IMR-90 (cell line): ENCODE measurements around the gene LAPTM5. TPM values are rescaled to one million over a fixed set of nuclear protein-coding genes. Genes with fewer than 3 reads are reported as not detected.

Experiments used
- ATAC-seq: fragments of 200-7000 bp; cut with Tn5 transposase; 2 replicates; pipeline ENCODE4 v1.9.1; 2020; ENCODE audit warnings: low read depth, mild to moderate bottlenecking, moderate library complexity
- BruUV-seq: library from RNA; stranded (reverse); fragments of 400-500 nt; replicated peaks from 2 replicates; lab custom pipeline; 2021; lab: Mats Ljungman, UMichigan
- CTCF ChIA-PET: fragments of 300-600 bp; formaldehyde crosslinking; extraction: SDS; loops from one replicate; lab custom pipeline; 2021; ENCODE audit warnings: antibody characterized with exemption; lab: Yijun Ruan, JAX
- POLR2A ChIA-PET: fragments of 300-600 bp; sonication (Branson Sonifier 250); formaldehyde crosslinking; loops from one replicate; lab custom pipeline; 2022; ENCODE audit warnings: antibody characterized with exemption; ENCODE audit not compliant: unreplicated experiment; lab: Charles Lee
- DNase-seq: peaks from one replicate; pipeline ENCODE4 v3.0.0; 2013
- H2AFZ ChIP-seq: replicated peaks from 2 replicates; pipeline ENCODE3; 2013; ENCODE audit warnings: low read length, mild to moderate bottlenecking; ENCODE audit not compliant: poor library complexity
- H2AK5ac ChIP-seq: 2 replicates; pipeline ENCODE4 v1.6.1; 2013; ENCODE audit warnings: low read depth, low read length, inconsistent platforms
- H2AK9ac ChIP-seq: replicated peaks from 2 replicates; pipeline ENCODE3; 2013; ENCODE audit warnings: mild to moderate bottlenecking, low read depth, low read length, moderate library complexity; ENCODE audit not compliant: poor library complexity
- H2BK120ac ChIP-seq: 2 replicates; pipeline ENCODE4 v1.6.1; 2013; ENCODE audit warnings: low read depth, low read length, inconsistent platforms
- H2BK15ac ChIP-seq: 3 replicates; pipeline ENCODE4 v1.6.1; 2013; ENCODE audit warnings: low read depth, low read length, inconsistent platforms
- H2BK20ac ChIP-seq: 2 replicates; pipeline ENCODE4 v1.6.1; 2013; ENCODE audit warnings: low read depth, mild to moderate bottlenecking, inconsistent platforms, low read length, moderate library complexity
- H2BK5ac ChIP-seq: 2 replicates; pipeline ENCODE4 v1.6.1; 2013; ENCODE audit warnings: mild to moderate bottlenecking, low read depth, low read length, inconsistent platforms; ENCODE audit not compliant: poor library complexity, severe bottlenecking
- H3K14ac ChIP-seq: replicated peaks from 2 replicates; pipeline ENCODE4 v1.6.1; 2013; ENCODE audit warnings: low read depth, low read length, inconsistent platforms
- H3K18ac ChIP-seq: 2 replicates; pipeline ENCODE4 v1.6.1; 2013; ENCODE audit warnings: low read depth, low read length, control low read depth
- H3K23ac ChIP-seq: 2 replicates; pipeline ENCODE4 v1.6.1; 2013; ENCODE audit warnings: low read depth, low read length, inconsistent platforms
- H3K27ac ChIP-seq: 2 replicates; pipeline ENCODE4 v1.5.1; 2013; ENCODE audit warnings: mild to moderate bottlenecking, control low read depth, low read length; ENCODE audit not compliant: insufficient read depth
- H3K27me3 ChIP-seq: 2 replicates; pipeline ENCODE4 v1.6.1; 2013; ENCODE audit warnings: low read length; ENCODE audit not compliant: control insufficient read depth, insufficient read depth
- H3K36me3 ChIP-seq: 2 replicates; pipeline ENCODE4 v1.6.1; 2013; ENCODE audit warnings: low read length, mixed read lengths; ENCODE audit not compliant: control insufficient read depth, insufficient read depth
- H3K4ac ChIP-seq: 2 replicates; pipeline ENCODE4 v1.6.1; 2013; ENCODE audit warnings: low read depth, low read length, inconsistent platforms
- H3K4me1 ChIP-seq: 2 replicates; pipeline ENCODE4 v1.6.1; 2013; ENCODE audit warnings: low read length, mixed read lengths; ENCODE audit not compliant: control insufficient read depth, insufficient read depth
- H3K4me2 ChIP-seq: 2 replicates; pipeline ENCODE4 v1.6.1; 2013; ENCODE audit warnings: low read depth, mild to moderate bottlenecking, control low read depth, low read length, moderate library complexity
- H3K4me3 ChIP-seq: 2 replicates; pipeline ENCODE4 v1.5.1; 2013; ENCODE audit warnings: low read depth, mild to moderate bottlenecking, control low read depth, low read length, moderate library complexity; ENCODE audit not compliant: insufficient read depth
- H3K56ac ChIP-seq: 2 replicates; pipeline ENCODE4 v1.6.1; 2013; ENCODE audit warnings: low read length, inconsistent platforms; ENCODE audit not compliant: insufficient read depth; ENCODE audit errors: extremely low read depth
- H3K79me1 ChIP-seq, 2 experiments: 2 replicates each; pipeline ENCODE4 v1.6.1; 2013; ENCODE audit warnings: low read length in 2 of 2, inconsistent platforms in 1 of 2, low read depth in 1 of 2
- H3K9ac ChIP-seq: 2 replicates; pipeline ENCODE4 v1.6.1; 2013; ENCODE audit warnings: low read depth, low read length, control low read depth
- H3K9me1 ChIP-seq: 2 replicates; pipeline ENCODE4 v1.6.1; 2013; ENCODE audit warnings: low read length, inconsistent platforms; ENCODE audit not compliant: insufficient read depth
- H3K9me3 ChIP-seq: 2 replicates; pipeline ENCODE4 v1.6.1; 2013; ENCODE audit warnings: low read length; ENCODE audit not compliant: control insufficient read depth, insufficient read depth
- H4K20me1 ChIP-seq: 2 replicates; pipeline ENCODE4 v1.6.1; 2013; ENCODE audit warnings: low read length, inconsistent platforms; ENCODE audit not compliant: insufficient read depth
- H4K5ac ChIP-seq: 2 replicates; pipeline ENCODE4 v1.6.1; 2013; ENCODE audit warnings: mild to moderate bottlenecking, low read depth, low read length, control low read depth
- H4K8ac ChIP-seq, 2 experiments: 2 replicates each; pipeline ENCODE4 v1.6.1; 2013; ENCODE audit warnings: low read depth in 2 of 2, low read length in 2 of 2, control low read depth in 1 of 2, inconsistent platforms in 1 of 2
- H4K91ac ChIP-seq: 2 replicates; pipeline ENCODE4 v1.6.1; 2013; ENCODE audit warnings: low read depth, low read length, inconsistent platforms; ENCODE audit not compliant: insufficient read depth
- CEBPB ChIP-seq: IDR thresholded peaks from 2 replicates; pipeline ENCODE4 v1.6.1; 2012; ENCODE audit warnings: low read depth, low read length, improper control_type of control experiment
- MXI1 ChIP-seq: IDR thresholded peaks from 2 replicates; pipeline ENCODE4 v1.6.1; 2012; ENCODE audit warnings: low read depth, mild to moderate bottlenecking, low read length, moderate library complexity, borderline replicate concordance
- WGBS, 2 experiments: methylation state at CpG; one replicate each; pipeline versions ENCODE4 v1.1.5 to v1.1.7; 2013; ENCODE audit warnings: missing lambda C conversion rate in 2 of 2; ENCODE audit not compliant: insufficient read length in 1 of 2; ENCODE audit errors: extremely low coverage in 2 of 2; 5-methylcytosine and 5-hydroxymethylcytosine counted together
- dilution Hi-C: fragments of 300-500 bp; cut with HindIII; formaldehyde crosslinking; loops from one replicate; pipeline ENCODE4 v1.14.3; 2018; ENCODE audit warnings: low sequenced_read_pairs; ENCODE audit not compliant: unreplicated experiment
- in situ Hi-C: fragments of 300-500 bp; cut with MboI; formaldehyde crosslinking; loops from 3 replicates; pipeline ENCODE4 v1.14.3; 2019; ENCODE audit warnings: low sequenced_read_pairs, inconsistent platforms, mixed read lengths
- intact Hi-C: fragments of 100-400 bp; cut with micrococcal nuclease; formaldehyde crosslinking; loops from 2 replicates; pipeline ENCODE4 v1.10.0; 2022
- polyA plus RNA-seq, 3 experiments: library from polyadenylated mRNA; depleted of rRNA; stranded (reverse); fragments of >200 nt; gene quantifications; 2 replicates each; pipeline ENCODE4 v1.2.3, GENCODE V29; 2012; ENCODE audit warnings: low replicate concordance in 1 of 3
- total RNA-seq: library from RNA; depleted of rRNA; stranded (reverse); fragments of >200 nt; gene quantifications from 2 replicates; pipeline ENCODE4 v1.2.3, GENCODE V29; 2012

The LAPTM5 gene
- total and polyA plus RNA-seq, 2 of the 4 experiments (the other 2 are of a cell fraction) = 0.09 TPM; not detected in 1

DNA sequence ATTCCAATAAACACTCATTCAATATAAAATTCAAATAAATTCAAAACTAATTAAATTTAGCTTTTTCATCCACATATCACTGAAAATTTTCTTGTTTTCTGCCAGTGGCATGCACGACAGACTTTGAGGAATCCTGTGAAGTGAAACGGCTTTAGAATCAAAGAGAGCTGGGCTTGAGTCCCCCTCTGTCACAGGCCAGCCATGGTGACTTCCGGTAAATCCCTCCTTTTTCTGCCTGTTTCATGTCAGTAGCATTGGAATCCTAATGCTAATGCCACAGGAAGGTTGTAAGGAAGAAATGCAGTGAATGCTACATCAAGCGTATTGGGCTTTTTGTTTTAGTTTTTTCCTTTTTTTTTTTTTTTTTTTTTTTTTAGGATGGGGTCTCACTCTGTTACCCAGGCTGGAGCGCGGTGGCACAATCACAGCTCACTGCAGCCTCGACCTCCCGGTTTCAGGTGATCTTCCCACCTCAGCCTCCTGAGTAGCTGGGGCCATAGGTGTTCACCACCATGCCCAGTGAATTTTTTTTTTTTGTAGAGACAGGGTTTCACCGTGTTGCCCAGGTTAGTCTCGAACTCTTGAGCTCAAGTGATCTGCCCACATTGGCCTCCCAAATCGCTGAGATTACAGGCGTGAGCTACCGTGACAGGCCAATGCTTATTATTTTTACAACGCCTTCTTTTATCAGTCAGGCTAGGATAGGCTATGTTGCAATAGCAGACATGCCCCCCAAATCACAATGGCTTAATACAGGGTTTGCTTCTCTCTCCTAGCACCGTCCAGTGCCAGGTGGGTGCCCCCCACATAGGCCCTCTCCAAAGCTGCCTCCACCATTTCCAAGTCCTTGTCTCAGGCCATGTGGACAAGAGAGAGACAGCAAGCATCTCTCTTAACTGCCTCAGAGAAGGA, 30.5 kb downstream of the LAPTM5 start:
- ChIA-PET POLR2A (interaction anchor here (0.6 kb wide), 1 partner anchor 1131 kb away, joined by 3 read pairs; no protein-coding TSS in a partner anchor), CTCF (interaction anchor here (0.6 to 4.6 kb wide), 8 partner anchors 7 to 74 kb away, joined by 3 to 30 read pairs (median 5); no protein-coding TSS in a partner anchor)
- Histone ChIP-seq H3K14ac (no peak overlapping the region), H3K18ac (no peak overlapping the region), H3K9me3 (no peaks in the 10 kb centered on the region), H3K9ac (no peak overlapping the region), H3K27ac (no peak overlapping the region), H2AFZ (no peak overlapping the region), H3K23ac (no peak overlapping the region), H4K20me1 (no peaks in the 10 kb centered on the region), H3K79me1 (no peaks in the 10 kb centered on the region), H4K8ac (no peak overlapping the region), H2BK20ac (no peak overlapping the region), H3K4me1 (peaks cover 10% of the 10 kb centered on the region; the same call in 1 of the 2 replicates), H2BK5ac (no peak overlapping the region), H4K91ac (no peak overlapping the region), H3K56ac (no peak overlapping the region), H3K9me1 (0 out of 2 replicates have a peak, but pooled peaks cover 2% of the 10 kb centered on the region), H3K4me3 (no peak overlapping the region), H3K4ac (no peak overlapping the region), H2BK120ac (no peak overlapping the region), H2BK15ac (no peak overlapping the region), H2AK5ac (peak overlapping the region; percentile 40), H3K36me3 (no peaks in the 10 kb centered on the region), H3K4me2 (no peak overlapping the region), H4K5ac (no peak overlapping the region), H3K27me3 (peaks cover 7% of the 10 kb centered on the region; the same call in 1 of the 2 replicates), H2AK9ac (no peak overlapping the region)
- dilution Hi-C loops = no loop called here
- in situ Hi-C loops = loop anchor here (5.0 kb wide), 1 partner anchor 185 kb away; no protein-coding TSS in a partner anchor
- ATAC-seq (peak; percentile 8; the same call in 1 of the 2 replicates), DNase-seq (no peak)
- no TSS peak for BruUV-seq
- intact Hi-C loops = loop anchor here (2.0 kb wide), 1 partner anchor 52 kb away; no protein-coding TSS in a partner anchor
- TF ChIP-seq MXI1 (no peak), CEBPB (peak; percentile 51)
- 90% methylated on average over 2 of the region's 15 CpGs; no CpG with 5 or more reads in 1 of the 2 experiments for whole genome bisulfite sequencing, 2 experiments
